ENCODE data around the gene GIPC2. TPM values are rescaled to one million over a fixed set of nuclear protein-coding genes. Genes with fewer than 3 reads are reported as not detected.

GIPC2 gene
- total and polyA plus RNA-seq, 2 donors (not counting 3 experiments of a cell fraction or from before 2014, with no cell fraction given) = 2.8 to 9.6 TPM

DNA sequence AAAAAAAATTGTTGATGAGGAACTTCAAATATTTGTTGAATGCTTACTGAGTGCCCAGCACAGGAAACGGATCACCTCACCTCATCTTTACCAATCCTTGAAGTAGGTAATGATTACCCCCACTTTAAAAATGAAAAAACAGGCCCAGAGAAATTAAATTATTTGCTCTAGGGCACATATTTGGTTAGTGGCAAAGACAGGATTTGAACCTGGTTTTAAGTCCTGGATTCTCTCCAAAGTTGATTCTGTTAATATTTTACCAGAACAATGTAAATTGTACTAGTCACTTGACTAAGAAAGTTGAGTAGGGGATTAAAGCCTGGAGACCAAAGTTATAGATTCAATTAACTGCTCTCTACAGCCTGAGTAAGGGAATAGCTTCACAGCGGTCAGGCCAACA is 97.9 kb downstream of the GIPC2 start:
- POLR2A ChIA-PET = no interaction called here
- no peak overlapping the region for H2AFZ ChIP-seq (ENCODE audit: low read depth, low read length)
- no peaks in the 10 kb centered on the region for H3K9me3 ChIP-seq (replicated peaks; ENCODE audit: control insufficient read depth, insufficient read depth, low read length)
- no peak for TF ChIP-seq CTCF (IDR thresholded peaks at IDR 0.05; ENCODE audit: extremely low read depth in 1 of 2, insufficient read depth in 1 of 2, low read depth in 1 of 2, low read length in 2 of 2)
- no peak for TF ChIP-seq POLR2AphosphoS5 (IDR thresholded peaks at IDR 0.05; ENCODE audit: insufficient read depth, low read depth, low read length)
- TF ChIP-seq FOS (IDR thresholded peaks at IDR 0.05; ENCODE audit: borderline replicate concordance, insufficient read depth, low read length) = no peak
- H3K27ac ChIP-seq (ENCODE audit: insufficient read depth, low read depth, low read length) = no peak overlapping the region
- intact Hi-C loops (cut with micrococcal nuclease) (loop anchor here (10.0 kb wide), 2 partner anchors 191 to 351 kb away; partner anchors contain the start of gene PTGFR), dilution Hi-C loops (cut with MboI; ENCODE audit: extremely low pct_ligation_motif_present, low sequenced_read_pairs) (no loop called here)
- no peak overlapping the region for H3K4me2 ChIP-seq (ENCODE audit: insufficient read depth, low read length)
- CTCF ChIA-PET = interaction anchor here (0.7 to 8.8 kb wide), 5 partner anchors 12 to 474 kb away, joined by 3 to 105 read pairs (median 5); no protein-coding TSS in a partner anchor
- no TSS peak for BruUV-seq (replicated peaks)
- H3K79me2 ChIP-seq (ENCODE audit: control insufficient read depth, insufficient read depth, low read length) = no peaks in the 10 kb centered on the region
- H3K4me1 ChIP-seq (ENCODE audit: control insufficient read depth, extremely low read depth, insufficient read depth, low read length) = no peaks in the 10 kb centered on the region
- H3K36me3 ChIP-seq (ENCODE audit: control insufficient read depth in 2 of 2, extremely low read depth in 1 of 2, insufficient read depth in 2 of 2, low read length in 2 of 2) = no peaks in the 10 kb centered on the region
- FAIRE-seq = no peak
- H4K20me1 ChIP-seq (replicated peaks; ENCODE audit: control insufficient read depth, extremely low read depth, insufficient read depth, low read length) = no peaks in the 10 kb centered on the region
- H3K9me1 ChIP-seq (replicated peaks; ENCODE audit: control insufficient read depth, extremely low read depth, insufficient read depth, low read length) = no peaks in the 10 kb centered on the region
- no peaks in the 10 kb centered on the region for H3K27me3 ChIP-seq (ENCODE audit: control insufficient read depth in 2 of 2, insufficient read depth in 2 of 2, low read length in 2 of 2)
- H3K4me3 ChIP-seq (replicated peaks in 1 of 3; ENCODE audit: insufficient read depth in 1 of 3, low read depth in 1 of 3, low read length in 3 of 3) = no peak overlapping the region
- no peak overlapping the region for H3K9ac ChIP-seq (replicated peaks; ENCODE audit: extremely low read depth, insufficient read depth, low read length)
- DNase-seq (ENCODE audit: low read depth, low spot score) = no peak

- Histone ChIP-seq H4K20me1 (replicated peaks; ENCODE audit: control insufficient read depth, extremely low read depth, insufficient read depth, low read length) (no peaks in the 10 kb centered on the region), H3K4me1 (ENCODE audit: control insufficient read depth, extremely low read depth, insufficient read depth, low read length) (no peaks in the 10 kb centered on the region), H3K4me2 (ENCODE audit: insufficient read depth, low read length) (no peak overlapping the region), H3K27me3 (ENCODE audit: control insufficient read depth in 2 of 2, insufficient read depth in 2 of 2, low read length in 2 of 2) (no peaks in the 10 kb centered on the region), H3K79me2 (ENCODE audit: control insufficient read depth, insufficient read depth, low read length) (no peaks in the 10 kb centered on the region), H3K36me3 (ENCODE audit: control insufficient read depth in 2 of 2, extremely low read depth in 1 of 2, insufficient read depth in 2 of 2, low read length in 2 of 2) (no peaks in the 10 kb centered on the region), H3K9ac (replicated peaks; ENCODE audit: extremely low read depth, insufficient read depth, low read length) (no peak overlapping the region), H3K27ac (ENCODE audit: insufficient read depth, low read depth, low read length) (no peak overlapping the region), H3K9me1 (replicated peaks; ENCODE audit: control insufficient read depth, extremely low read depth, insufficient read depth, low read length) (no peaks in the 10 kb centered on the region), H2AFZ (ENCODE audit: low read depth, low read length) (no peak overlapping the region), H3K4me3 (replicated peaks in 1 of 3; ENCODE audit: insufficient read depth in 1 of 3, low read depth in 1 of 3, low read length in 3 of 3) (no peak overlapping the region), H3K9me3 (replicated peaks; ENCODE audit: control insufficient read depth, insufficient read depth, low read length) (no peaks in the 10 kb centered on the region)
- dilution Hi-C loops (cut with MboI; ENCODE audit: extremely low pct_ligation_motif_present, low sequenced_read_pairs) (no loop called here), intact Hi-C loops (cut with micrococcal nuclease) (loop anchor here (1.0 to 10.0 kb wide), 5 partner anchors 190 to 531 kb away; partner anchors contain the start of gene PTGFR)
- BruUV-seq (replicated peaks) = no TSS peak
- CTCF ChIA-PET = interaction anchor here (1.0 to 8.8 kb wide), 7 partner anchors 15 to 472 kb away, joined by 3 to 105 read pairs (median 5); partner anchors contain the start of gene PTGFR
- TF ChIP-seq, protein P1, sequence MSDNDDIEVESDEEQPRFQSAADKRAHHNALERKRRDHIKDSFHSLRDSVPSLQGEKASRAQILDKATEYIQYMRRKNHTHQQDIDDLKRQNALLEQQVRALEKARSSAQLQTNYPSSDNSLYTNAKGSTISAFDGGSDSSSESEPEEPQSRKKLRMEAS (IDR thresholded peaks at IDR 0.05; ENCODE audit: insufficient read depth, insufficient read length) = no peak
- TF ChIP-seq CTCF (IDR thresholded peaks at IDR 0.05; ENCODE audit: extremely low read depth in 1 of 2, insufficient read depth in 1 of 2, low read depth in 1 of 2, low read length in 2 of 2) = peak; percentile 76 to 81
- FAIRE-seq (peak; percentile 93), DNase-seq (ENCODE audit: low read depth, low spot score) (peak; percentile 62)
- POLR2A ChIA-PET = no interaction called here
These were observed 99.4 kb downstream of the GIPC2 start for GRCh38 chr1:78145105-78145580.
